Right renal pelvis (tissue), 4 donors: ENCODE measurements around the gene KLHL20. TPM values are rescaled to one million over a fixed set of nuclear protein-coding genes. Genes with fewer than 3 reads are reported as not detected.
"Not testable (repeated sequence)": the region's sequence is repeated elsewhere in the genome, so short reads cannot be mapped to it uniquely, and the experiment has no call there.

Experiments
- DNase-seq, 4 donors: peaks; one replicate each; pipeline ENCODE4 v3.0.0-alpha.2; 2013; ENCODE audit warnings: low read depth in 4 of 4, low spot score in 3 of 4, missing footprints in 1 of 4
- polyA plus RNA-seq, 4 donors: library from polyadenylated mRNA; unstranded; fragments of 120-200 nt; gene quantifications; one replicate each; pipeline ENCODE4 v1.2.1, GENCODE V29; 2013; ENCODE audit not compliant: insufficient read length in 4 of 4

Gene KLHL20, protein sequence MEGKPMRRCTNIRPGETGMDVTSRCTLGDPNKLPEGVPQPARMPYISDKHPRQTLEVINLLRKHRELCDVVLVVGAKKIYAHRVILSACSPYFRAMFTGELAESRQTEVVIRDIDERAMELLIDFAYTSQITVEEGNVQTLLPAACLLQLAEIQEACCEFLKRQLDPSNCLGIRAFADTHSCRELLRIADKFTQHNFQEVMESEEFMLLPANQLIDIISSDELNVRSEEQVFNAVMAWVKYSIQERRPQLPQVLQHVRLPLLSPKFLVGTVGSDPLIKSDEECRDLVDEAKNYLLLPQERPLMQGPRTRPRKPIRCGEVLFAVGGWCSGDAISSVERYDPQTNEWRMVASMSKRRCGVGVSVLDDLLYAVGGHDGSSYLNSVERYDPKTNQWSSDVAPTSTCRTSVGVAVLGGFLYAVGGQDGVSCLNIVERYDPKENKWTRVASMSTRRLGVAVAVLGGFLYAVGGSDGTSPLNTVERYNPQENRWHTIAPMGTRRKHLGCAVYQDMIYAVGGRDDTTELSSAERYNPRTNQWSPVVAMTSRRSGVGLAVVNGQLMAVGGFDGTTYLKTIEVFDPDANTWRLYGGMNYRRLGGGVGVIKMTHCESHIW
- 10 to 100 TPM; 20.3 to 25.9 (median 24.7) TPM for polyA plus RNA-seq

DNA sequence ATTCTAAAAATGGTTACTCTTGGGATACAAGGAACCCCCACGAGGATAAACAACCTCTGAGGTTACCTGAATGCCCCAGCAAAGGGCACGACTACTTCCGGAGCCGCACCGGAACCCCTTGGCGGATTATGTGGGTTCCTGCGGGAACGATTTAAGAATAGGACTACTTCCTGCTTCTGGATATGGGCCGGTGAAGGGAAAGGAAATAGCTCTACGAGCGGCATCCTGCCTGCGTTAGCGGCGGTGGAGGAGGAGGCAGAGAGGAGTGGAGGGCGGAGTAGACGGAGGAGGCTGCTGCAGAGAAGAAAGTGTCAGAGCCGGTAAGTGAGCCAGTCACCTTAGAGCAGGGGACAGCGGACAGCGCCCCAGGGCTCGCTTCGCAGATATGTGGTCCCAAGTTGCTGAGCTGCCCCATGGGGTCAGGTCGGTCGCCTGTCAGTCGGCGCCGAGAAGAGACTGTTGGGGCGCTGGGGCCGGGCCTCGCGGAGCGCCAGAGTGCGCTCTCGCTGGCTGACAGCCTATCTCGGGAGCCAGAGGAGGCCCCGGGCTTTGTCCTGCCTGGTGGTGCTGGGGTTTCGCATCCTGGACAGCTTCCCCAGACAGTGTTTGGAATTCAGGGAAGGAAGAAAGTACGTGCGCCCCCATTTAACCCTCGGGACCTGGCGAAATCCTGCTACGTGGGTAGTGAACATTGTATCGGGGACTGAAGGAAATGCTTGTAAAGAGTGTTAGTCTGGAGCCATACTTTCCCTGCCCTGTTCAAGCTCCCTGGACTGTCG lies at the start of gene KLHL20:
TSS of gene KLHL20 (plus strand) at position 223 of the 779 bp plus-strand sequence. CDS start 1,063 bp downstream, outside the sequence.
- peak; percentile 74 to 79 (median 77) for DNase-seq

- DNase-seq = no peak
These were observed 48.1 kb upstream of the KLHL20 start for GRCh38 chr1:173666646-173667045.

GRCh38 chr1:173669491-173669941 lies 45.3 kb upstream of the KLHL20 start, which contains the start of gene ANKRD45:
ANKRD45 (minus strand) TSS chr1:173669851; CDS start chr1:173659418, 10,433 bp downstream.
- peak; percentile 54 to 64 (median 60) for DNase-seq

DNA sequence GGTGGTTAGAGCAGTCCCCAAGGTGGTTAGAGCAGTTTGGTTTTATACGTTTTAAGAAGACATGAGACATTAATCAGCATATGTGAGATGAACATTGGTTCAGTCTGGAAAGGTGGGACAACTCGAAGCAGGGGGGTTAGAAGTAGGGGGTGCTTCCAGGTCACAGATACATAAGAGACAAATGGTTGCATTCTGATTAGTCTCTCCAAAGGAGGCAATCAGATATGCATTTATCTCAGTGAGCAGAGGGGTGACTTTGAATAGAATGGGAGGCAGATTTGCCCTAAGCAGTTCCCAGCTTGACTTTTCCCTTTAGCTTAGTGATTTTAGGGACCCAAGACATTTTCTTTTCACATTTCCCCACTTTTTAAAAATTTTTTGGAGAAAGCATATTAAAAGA lies 40.3 kb upstream of the KLHL20 start:
- DNase-seq = not testable (repeated sequence)

GRCh38 chr1:173680152-173680551 lies 34.6 kb upstream of the KLHL20 start:
- DNase-seq = not testable (repeated sequence)

- no peak for DNase-seq
These were observed 32.6 kb upstream of the KLHL20 start for GRCh38 chr1:173682184-173682583.

DNA sequence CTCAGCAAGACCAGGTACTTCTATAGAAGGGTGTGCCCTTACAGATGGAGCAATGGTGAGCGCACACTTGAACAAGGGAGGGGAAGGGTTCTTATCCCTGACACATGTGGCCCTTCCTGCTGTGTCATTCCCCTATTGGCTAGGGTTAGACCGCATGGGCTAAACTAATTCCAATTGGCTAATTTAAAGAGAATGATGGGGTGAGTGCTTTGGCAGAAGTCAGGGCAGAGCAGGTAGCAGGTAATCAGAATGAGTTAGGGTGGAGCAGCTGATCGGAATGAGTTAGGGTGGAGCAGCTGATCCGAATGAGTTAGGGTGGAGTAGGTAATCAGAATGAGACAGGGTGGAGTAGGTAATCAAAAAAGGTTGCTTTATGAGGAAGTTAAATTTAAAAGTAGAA lies 30.9 kb upstream of the KLHL20 start:
- DNase-seq = not testable (repeated sequence)

DNA sequence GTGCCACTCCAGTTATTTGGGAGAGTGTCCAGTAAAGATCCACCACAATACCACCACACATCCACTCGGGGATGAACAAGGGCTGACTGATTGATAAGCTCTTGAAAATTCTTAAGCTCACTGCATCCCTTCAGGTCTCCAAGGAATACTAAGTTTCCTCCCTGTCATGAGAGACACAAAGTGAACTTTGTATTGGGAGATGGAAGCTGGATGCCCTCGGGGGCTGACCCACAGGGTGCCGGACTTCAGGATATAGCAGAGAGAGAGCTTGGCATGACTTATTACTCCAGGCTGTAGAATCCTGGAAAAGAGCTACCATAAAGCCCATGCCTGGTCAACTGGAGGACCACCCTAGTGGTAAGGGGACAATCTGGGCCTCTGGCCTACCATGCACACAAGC lies 29.7 kb upstream of the KLHL20 start:
- not testable (repeated sequence) for DNase-seq

- no peak for DNase-seq
These were observed 26.5 kb upstream of the KLHL20 start for GRCh38 chr1:173688300-173688699.

DNA sequence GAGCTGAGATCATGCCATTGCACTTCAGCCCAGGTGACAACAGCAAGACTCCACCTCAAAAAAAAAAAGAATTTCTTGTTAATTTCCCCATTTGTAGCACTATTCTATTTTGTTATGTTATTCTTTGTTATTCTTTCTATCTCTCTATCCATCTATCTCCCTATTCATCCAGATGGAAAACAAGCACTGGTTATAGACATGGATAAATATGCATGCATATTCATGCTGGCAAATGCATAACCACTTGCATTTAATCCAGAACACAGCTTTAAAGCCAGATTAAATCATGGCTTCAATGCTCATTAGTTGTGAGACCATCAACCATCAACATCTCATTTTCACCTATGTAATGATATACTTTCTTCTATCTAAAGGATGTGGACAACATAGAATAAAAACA lies 21.5 kb upstream of the KLHL20 start:
- DNase-seq = no peak

- not testable (repeated sequence) for DNase-seq
These were observed 13.5 kb upstream of the KLHL20 start for GRCh38 chr1:173701299-173701698.

GRCh38 chr1:173702736-173703135 lies 12.0 kb upstream of the KLHL20 start:
- DNase-seq = no peak

- DNase-seq = no peak
These were observed 9.7 kb upstream of the KLHL20 start for GRCh38 chr1:173705117-173705516.

GRCh38 chr1:173708787-173709186 lies 6.0 kb upstream of the KLHL20 start:
- DNase-seq = no peak

DNA sequence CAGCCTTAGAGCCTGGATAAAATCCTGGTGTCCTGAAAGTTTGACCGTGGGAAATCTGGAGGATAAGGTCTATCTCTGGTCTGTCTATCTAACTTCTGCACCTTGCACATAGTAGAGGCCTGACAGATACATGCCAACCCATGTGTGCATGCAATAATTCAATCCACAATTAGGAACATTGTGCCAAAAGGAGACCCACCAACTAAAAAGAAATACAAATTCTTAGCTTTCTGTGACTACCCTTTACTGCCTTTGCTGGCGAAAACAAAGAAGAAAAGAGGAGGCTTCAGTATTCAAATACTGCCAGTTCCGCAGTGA lies 381 bp upstream of the KLHL20 start:
- no peak for DNase-seq

DNA sequence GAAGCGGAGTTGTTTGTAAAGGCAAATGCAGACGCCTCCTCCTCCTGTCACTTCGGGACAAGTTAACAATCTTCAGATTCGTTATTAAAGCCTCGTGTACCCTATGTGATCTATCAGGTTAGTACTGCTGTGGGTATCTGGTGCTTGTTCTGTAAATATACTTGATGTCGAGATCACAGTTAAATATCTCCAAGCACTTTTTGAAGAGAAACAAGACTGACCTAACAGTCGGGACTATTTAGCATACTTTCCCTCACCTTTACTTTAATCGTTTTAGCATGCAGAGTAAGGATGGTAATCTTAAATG lies 710 bp downstream of the KLHL20 start:
- DNase-seq = peak in 1 of 4 donors; percentile 10

DNA sequence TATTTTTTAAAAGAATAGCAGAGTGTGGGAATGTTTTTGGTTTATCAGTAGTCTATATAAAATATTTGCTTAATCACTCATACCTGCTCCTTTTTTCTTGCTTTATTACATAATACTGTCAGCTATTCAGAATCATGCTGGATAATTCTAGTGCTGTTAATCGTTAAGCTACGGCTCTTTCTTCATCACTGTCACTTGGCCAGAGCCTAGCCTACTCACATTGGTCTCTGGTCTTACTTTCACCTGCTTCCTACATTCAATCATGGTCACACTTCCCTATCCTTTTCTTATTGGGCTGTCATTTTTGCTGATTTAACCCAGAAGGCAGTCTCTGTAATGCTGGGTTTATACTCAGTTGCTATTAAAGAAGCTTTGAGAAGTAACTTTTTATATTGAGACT lies 2.5 kb downstream of the KLHL20 start:
- no peak for DNase-seq

- not testable (repeated sequence) for DNase-seq
These were observed 16.6 kb downstream of the KLHL20 start for GRCh38 chr1:173731331-173731730.

GRCh38 chr1:173733912-173734311 lies 19.1 kb downstream of the KLHL20 start:
- no peak for DNase-seq

- not testable (repeated sequence) for DNase-seq
These were observed 21.3 kb downstream of the KLHL20 start for GRCh38 chr1:173736104-173736503.

GRCh38 chr1:173742203-173742886 lies 27.6 kb downstream of the KLHL20 start:
- no peak for DNase-seq
